Mesendoderm (in vitro differentiated cells): ENCODE measurements around the gene MYCN.

Experiments used
- DNase-seq: peaks from one replicate; pipeline ENCODE4 v3.0.0; 2013
- H2AK5ac ChIP-seq: 2 replicates; pipeline ENCODE4 v1.6.1; 2013; ENCODE audit warnings: low read length, inconsistent platforms
- H2BK120ac ChIP-seq: 2 replicates; pipeline ENCODE4 v1.6.1; 2013; ENCODE audit warnings: low read depth, mild to moderate bottlenecking, low read length, moderate library complexity, mixed read lengths
- H2BK15ac ChIP-seq: replicated peaks from 2 replicates; pipeline ENCODE4 v1.6.1; 2013; ENCODE audit warnings: low read depth, mild to moderate bottlenecking, moderate library complexity
- H2BK5ac ChIP-seq: 2 replicates; pipeline ENCODE4 v1.6.1; 2013; ENCODE audit warnings: low read length, inconsistent platforms
- H3K18ac ChIP-seq: 2 replicates; pipeline ENCODE4 v1.6.1; 2013; ENCODE audit warnings: mild to moderate bottlenecking, low read length, mixed read lengths
- H3K23ac ChIP-seq: one replicate; pipeline ENCODE4 v1.6.1; 2013; ENCODE audit warnings: low read length
- H3K27ac ChIP-seq: 2 replicates; pipeline ENCODE4 v1.5.1; 2013; ENCODE audit warnings: low read depth, mild to moderate bottlenecking, inconsistent platforms, low read length, moderate library complexity
- H3K27me3 ChIP-seq: 2 replicates; pipeline ENCODE4 v1.6.1; 2013; ENCODE audit warnings: low read length, control low read depth, mild to moderate bottlenecking, inconsistent platforms; ENCODE audit not compliant: insufficient read depth, poor library complexity
- H3K36me3 ChIP-seq: 2 replicates; pipeline ENCODE4 v1.6.1; 2013; ENCODE audit warnings: low read length, inconsistent platforms; ENCODE audit not compliant: control insufficient read depth, insufficient read depth
- H3K4ac ChIP-seq: one replicate; pipeline ENCODE4 v1.6.1; 2013; ENCODE audit warnings: low read depth, mild to moderate bottlenecking, low read length, moderate library complexity
- H3K4me1 ChIP-seq: 2 replicates; pipeline ENCODE4 v1.6.1; 2013; ENCODE audit warnings: low read depth, low read length, inconsistent platforms; ENCODE audit not compliant: control insufficient read depth
- H3K4me2 ChIP-seq: 2 replicates; pipeline ENCODE4 v1.6.1; 2013; ENCODE audit warnings: low read length
- H3K4me3 ChIP-seq: 2 replicates; pipeline ENCODE4 v1.5.1; 2013; ENCODE audit warnings: mild to moderate bottlenecking, low read length
- H3K56ac ChIP-seq: one replicate; pipeline ENCODE4 v1.6.1; 2013; ENCODE audit warnings: low read length
- H3K79me1 ChIP-seq: 2 replicates; pipeline ENCODE4 v1.6.1; 2013; ENCODE audit warnings: low read length, inconsistent platforms
- H3K79me2 ChIP-seq: 2 replicates; pipeline ENCODE4 v1.6.1; 2013; ENCODE audit warnings: mild to moderate bottlenecking, low read length; ENCODE audit not compliant: control insufficient read depth, insufficient read depth
- H3K9ac ChIP-seq: 2 replicates; pipeline ENCODE4 v1.6.1; 2013; ENCODE audit warnings: low read length, inconsistent platforms
- H4K5ac ChIP-seq: one replicate; pipeline ENCODE4 v1.6.1; 2013; ENCODE audit warnings: low read length
- H4K8ac ChIP-seq: one replicate; pipeline ENCODE4 v1.6.1; 2013; ENCODE audit warnings: low read depth, mild to moderate bottlenecking, control low read depth, low read length, moderate library complexity
- WGBS: extraction: QIAGEN DNeasy Blood & Tissue Kit; methylation state at CpG from one replicate; pipeline ENCODE4 v1.1.7; 2013; ENCODE audit warnings: low lambda C conversion rate, missing lambda C conversion rate; ENCODE audit not compliant: insufficient coverage; ENCODE audit errors: extremely low coverage; 5-methylcytosine and 5-hydroxymethylcytosine counted together

MYCN gene

GRCh38 chr2:15941871-15942710 is 1.7 kb downstream of the MYCN start:
- WGBS = no CpG with 5 or more reads among the region's 98 CpGs
- H3K27ac ChIP-seq = no peak overlapping the region

GRCh38 chr2:15942711-15943345 is 2.5 kb downstream of the MYCN start:
- Histone ChIP-seq H3K18ac (peak overlapping the region; percentile 96), H2BK120ac (no peak overlapping the region), H4K5ac (no peak overlapping the region), H3K4me2 (peak overlapping the region; percentile 47), H3K27me3 (no peaks in the 10 kb centered on the region), H3K4ac (peak overlapping the region; percentile 44), H4K8ac (no peak overlapping the region), H2BK15ac (no peak overlapping the region), H3K9ac (peak overlapping the region; percentile 96), H3K36me3 (peaks cover 5% of the 10 kb centered on the region), H3K4me1 (peaks cover 2% of the 10 kb centered on the region), H3K79me1 (peaks cover 12% of the 10 kb centered on the region), H3K79me2 (peaks cover 56% of the 10 kb centered on the region), H2BK5ac (peak overlapping the region; percentile 78), H3K4me3 (peak overlapping the region; percentile 77), H3K23ac (no peak overlapping the region), H3K27ac (peak overlapping the region; percentile 46), H2AK5ac (no peak overlapping the region), H3K56ac (peak overlapping the region; percentile 97)
- WGBS = no CpG with 5 or more reads among the region's 34 CpGs
- peak; percentile 22 for DNase-seq

More at GRCh38 chr2:15941871-15942710, 1.7 kb downstream of the MYCN start:
- Histone ChIP-seq H3K79me2 (peaks cover 56% of the 10 kb centered on the region), H3K4me1 (peaks cover 2% of the 10 kb centered on the region), H3K9ac (peak overlapping the region; percentile 96), H3K36me3 (peaks cover 5% of the 10 kb centered on the region), H2AK5ac (no peak overlapping the region), H3K56ac (peak overlapping the region; percentile 97), H3K4me2 (peak overlapping the region; percentile 78), H3K79me1 (peaks cover 10% of the 10 kb centered on the region), H3K4me3 (peak overlapping the region; percentile 77), H4K8ac (no peak overlapping the region), H2BK15ac (no peak overlapping the region), H3K23ac (no peak overlapping the region), H2BK120ac (no peak overlapping the region), H2BK5ac (peak overlapping the region; percentile 9), H4K5ac (no peak overlapping the region), H3K27me3 (no peaks in the 10 kb centered on the region), H3K4ac (peak overlapping the region; percentile 44), H3K18ac (peak overlapping the region; percentile 98)
- DNase-seq = peak; percentile 62

- peak; percentile 81 for DNase-seq
- no peak overlapping the region for H3K27ac ChIP-seq
- peak overlapping the region; percentile 85 for H3K4me2 ChIP-seq
Measured at GRCh38 chr2:15943378-15944280, 3.3 kb downstream of the MYCN start.

GRCh38 chr2:15944325-15945017 is 4.1 kb downstream of the MYCN start:
- Histone ChIP-seq H3K9ac (peak overlapping the region; percentile 40), H2BK15ac (no peak overlapping the region), H3K27ac (no peak overlapping the region), H3K4me1 (peaks cover 2% of the 10 kb centered on the region), H3K23ac (no peak overlapping the region), H2BK120ac (no peak overlapping the region), H3K4me2 (peak overlapping the region; percentile 9), H2BK5ac (no peak overlapping the region), H4K5ac (no peak overlapping the region), H3K4ac (no peak overlapping the region), H3K79me1 (peaks cover 12% of the 10 kb centered on the region), H3K4me3 (no peak overlapping the region), H2AK5ac (no peak overlapping the region), H3K79me2 (peaks cover 56% of the 10 kb centered on the region), H3K36me3 (peaks cover 5% of the 10 kb centered on the region), H3K56ac (peak overlapping the region; percentile 15), H3K27me3 (no peaks in the 10 kb centered on the region), H4K8ac (no peak overlapping the region), H3K18ac (no peak overlapping the region)
- no CpG with 5 or more reads among the region's 4 CpGs for WGBS
- no peak for DNase-seq

More at GRCh38 chr2:15943378-15944280, 3.3 kb downstream of the MYCN start:
- no peak overlapping the region for H2BK15ac ChIP-seq
- H3K4me3 ChIP-seq = peak overlapping the region; percentile 77
- H3K79me2 ChIP-seq = peaks cover 56% of the 10 kb centered on the region
- peaks cover 12% of the 10 kb centered on the region for H3K79me1 ChIP-seq
- H3K4me1 ChIP-seq = peaks cover 2% of the 10 kb centered on the region
- H3K9ac ChIP-seq = peak overlapping the region; percentile 96
- no peak overlapping the region for H2AK5ac ChIP-seq
- peak overlapping the region; percentile 97 for H3K56ac ChIP-seq
- H3K27me3 ChIP-seq = no peaks in the 10 kb centered on the region
- H2BK120ac ChIP-seq = no peak overlapping the region
- H3K23ac ChIP-seq = no peak overlapping the region
- H3K36me3 ChIP-seq = peaks cover 5% of the 10 kb centered on the region
- no peak overlapping the region for H2BK5ac ChIP-seq
- no peak overlapping the region for H3K4ac ChIP-seq
- no peak overlapping the region for H4K5ac ChIP-seq
- no peak overlapping the region for H4K8ac ChIP-seq
- no CpG with 5 or more reads among the region's 12 CpGs for WGBS
- no peak overlapping the region for H3K18ac ChIP-seq
